HEK293 (cell line): ENCODE measurements around the gene ZNF524.

Experiments
- CTCF ChIA-PET: fragments of 350-600 bp; formaldehyde crosslinking; extraction: SDS; loops from one replicate; lab custom pipeline; 2021; ENCODE audit warnings: antibody characterized with exemption; lab: Yijun Ruan, JAX
- POLR2A ChIA-PET: fragments of 300-600 bp; formaldehyde crosslinking; extraction: SDS; loops from one replicate; lab custom pipeline; 2020; ENCODE audit warnings: antibody characterized with exemption, inconsistent platforms; lab: Yijun Ruan, JAX
- H3K27ac ChIP-seq: fragments of 200-500 bp; sonication (Bioruptor generic); 2 replicates; pipeline ENCODE4 v1.5.1; 2014; ENCODE audit warnings: low read depth, low read length, control low read depth, inconsistent platforms; ENCODE audit errors: extremely low read depth
- H3K36me3 ChIP-seq, 2 experiments: fragments of 200-500 bp in 1 of 2; sonication (Bioruptor generic) in 1 of 2; 1 replicate in 1 of 2; 2 replicates in 1 of 2; pipeline ENCODE4 v1.5.1; 2014 to 2017; ENCODE audit warnings: inconsistent platforms in 2 of 2, low read length in 2 of 2; ENCODE audit not compliant: control insufficient read depth in 2 of 2, insufficient read depth in 1 of 2
- H3K4me1 ChIP-seq: fragments of 200-500 bp; sonication (Bioruptor generic); 2 replicates; pipeline ENCODE4 v1.5.1; 2014; ENCODE audit warnings: mild to moderate bottlenecking, low read length, inconsistent platforms; ENCODE audit not compliant: control insufficient read depth, insufficient read depth
- H3K4me3 ChIP-seq: 2 replicates; pipeline ENCODE4 v1.5.1; 2011; ENCODE audit warnings: low read depth, mild to moderate bottlenecking, control low read depth, low read length, moderate library complexity
- H3K9me3 ChIP-seq: fragments of 200-500 bp; sonication (Bioruptor generic); 2 replicates; pipeline ENCODE4 v1.5.1; 2014; ENCODE audit warnings: low read depth, low read length, inconsistent platforms; ENCODE audit not compliant: control insufficient read depth, insufficient read depth
- KLF1 ChIP-seq: fragments of 450-650 bp; formaldehyde crosslinking; IDR thresholded peaks from 2 replicates; pipeline ENCODE4 v1.5.1; 2016; ENCODE audit warnings: missing biosample characterization, missing genetic modification characterization
- KLF17 ChIP-seq: fragments of 450-650 bp; formaldehyde crosslinking; IDR thresholded peaks from 2 replicates; pipeline ENCODE4 v1.5.1; 2016; ENCODE audit warnings: missing biosample characterization, missing genetic modification characterization
- ZFP41 ChIP-seq: fragments of 450-650 bp; formaldehyde crosslinking; IDR thresholded peaks from 2 replicates; pipeline ENCODE4 v1.5.1; 2016; ENCODE audit warnings: missing biosample characterization, missing genetic modification characterization, borderline replicate concordance
- ZFP69B ChIP-seq: fragments of 450-650 bp; formaldehyde crosslinking; IDR thresholded peaks from 2 replicates; pipeline ENCODE4 v1.5.1; 2016; ENCODE audit warnings: missing biosample characterization, missing genetic modification characterization
- ZIC2 ChIP-seq: fragments of 450-650 bp; formaldehyde crosslinking; IDR thresholded peaks from 2 replicates; pipeline ENCODE4 v1.5.1; 2016; ENCODE audit warnings: missing biosample characterization, missing genetic modification characterization
- ZNF121 ChIP-seq: fragments of 450-650 bp; formaldehyde crosslinking; IDR thresholded peaks from 2 replicates; pipeline ENCODE4 v1.5.1; 2016; ENCODE audit warnings: missing biosample characterization, missing genetic modification characterization
- ZNF146 ChIP-seq: fragments of 450-650 bp; formaldehyde crosslinking; IDR thresholded peaks from 2 replicates; pipeline ENCODE4 v1.5.1; 2016; ENCODE audit warnings: missing biosample characterization, missing genetic modification characterization
- ZNF302 ChIP-seq: fragments of 450-650 bp; formaldehyde crosslinking; IDR thresholded peaks from 2 replicates; pipeline ENCODE4 v1.5.1; 2016; ENCODE audit warnings: missing biosample characterization, missing genetic modification characterization, low read depth
- ZNF510 ChIP-seq: fragments of 450-650 bp; formaldehyde crosslinking; IDR thresholded peaks from 2 replicates; pipeline ENCODE4 v1.5.1; 2018; ENCODE audit warnings: mild to moderate bottlenecking, missing genetic modification characterization, missing biosample characterization; ENCODE audit not compliant: insufficient replicate concordance
- ZNF600 ChIP-seq: fragments of 450-650 bp; formaldehyde crosslinking; IDR thresholded peaks from 2 replicates; pipeline ENCODE4 v1.5.1; 2016; ENCODE audit warnings: missing biosample characterization, missing genetic modification characterization
- ZNF623 ChIP-seq: fragments of 450-650 bp; formaldehyde crosslinking; IDR thresholded peaks from 2 replicates; pipeline ENCODE4 v1.5.1; 2016; ENCODE audit warnings: missing biosample characterization, missing genetic modification characterization
- ZNF777 ChIP-seq: fragments of 450-650 bp; formaldehyde crosslinking; IDR thresholded peaks from 2 replicates; pipeline ENCODE4 v1.5.1; 2017; ENCODE audit warnings: missing biosample characterization, missing genetic modification characterization, borderline replicate concordance
- TF ChIP-seq, protein P1 (sequence below): fragments of 450-650 bp; formaldehyde crosslinking; IDR thresholded peaks from 2 replicates; pipeline ENCODE4 v1.5.1; 2016; ENCODE audit warnings: missing biosample characterization, missing genetic modification characterization, low read depth
- TF ChIP-seq, protein P2 (sequence below): fragments of 450-650 bp; formaldehyde crosslinking; IDR thresholded peaks from 2 replicates; pipeline ENCODE4 v1.5.1; 2016; ENCODE audit warnings: missing biosample characterization, missing genetic modification characterization
- TF ChIP-seq, protein P3 (sequence below): fragments of 450-650 bp; formaldehyde crosslinking; IDR thresholded peaks from 2 replicates; pipeline ENCODE4 v1.5.1; 2017; ENCODE audit warnings: missing biosample characterization, missing genetic modification characterization
- TF ChIP-seq, protein P4 (sequence below): fragments of 450-650 bp; formaldehyde crosslinking; conservative IDR thresholded peaks from 2 replicates; pipeline ENCODE4 v1.5.1; 2016; ENCODE audit warnings: low read depth, missing biosample characterization, missing genetic modification characterization
- TF ChIP-seq, protein P5 (sequence below): fragments of 450-650 bp; formaldehyde crosslinking; IDR thresholded peaks from 2 replicates; pipeline ENCODE4 v1.5.1; 2016; ENCODE audit warnings: missing biosample characterization, missing genetic modification characterization

The ZNF524 gene

GRCh38 chr19:55584871-55585270 lies 15.2 kb upstream of the ZNF524 start:
- CTCF ChIA-PET = no interaction called here
- POLR2A ChIA-PET = interaction anchor here (1.2 to 6.9 kb wide), 3 partner anchors 13 to 21 kb away, joined by 3 to 71 read pairs (median 7); partner anchors contain the start of genes FIZ1, ZNF524 and ZNF865
- Histone ChIP-seq H3K4me1 (peaks cover 11% of the 10 kb centered on the region), H3K36me3 (no peaks in the 10 kb centered on the region; a peak in 1 of 3 replicates), H3K27ac (no peak overlapping the region), H3K9me3 (no peaks in the 10 kb centered on the region), H3K4me3 (no peak overlapping the region)
- TF ChIP-seq ZNF121 = peak; percentile 66
- TF ChIP-seq ZNF146 = peak; percentile 98
- TF ChIP-seq, protein P1, sequence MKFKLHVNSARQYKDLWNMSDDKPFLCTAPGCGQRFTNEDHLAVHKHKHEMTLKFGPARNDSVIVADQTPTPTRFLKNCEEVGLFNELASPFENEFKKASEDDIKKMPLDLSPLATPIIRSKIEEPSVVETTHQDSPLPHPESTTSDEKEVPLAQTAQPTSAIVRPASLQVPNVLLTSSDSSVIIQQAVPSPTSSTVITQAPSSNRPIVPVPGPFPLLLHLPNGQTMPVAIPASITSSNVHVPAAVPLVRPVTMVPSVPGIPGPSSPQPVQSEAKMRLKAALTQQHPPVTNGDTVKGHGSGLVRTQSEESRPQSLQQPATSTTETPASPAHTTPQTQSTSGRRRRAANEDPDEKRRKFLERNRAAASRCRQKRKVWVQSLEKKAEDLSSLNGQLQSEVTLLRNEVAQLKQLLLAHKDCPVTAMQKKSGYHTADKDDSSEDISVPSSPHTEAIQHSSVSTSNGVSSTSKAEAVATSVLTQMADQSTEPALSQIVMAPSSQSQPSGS (tag by site-specific recombination) = no peak
- TF ChIP-seq, protein P2, sequence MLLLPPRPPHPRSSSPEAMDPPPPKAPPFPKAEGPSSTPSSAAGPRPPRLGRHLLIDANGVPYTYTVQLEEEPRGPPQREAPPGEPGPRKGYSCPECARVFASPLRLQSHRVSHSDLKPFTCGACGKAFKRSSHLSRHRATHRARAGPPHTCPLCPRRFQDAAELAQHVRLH (tag by site-specific recombination) = peak; percentile 54
- TF ChIP-seq, all 188 proteins: peak for 3

- Histone ChIP-seq H3K4me3 (no peak overlapping the region), H3K4me1 (peaks cover 11% of the 10 kb centered on the region), H3K27ac (peak overlapping the region; percentile 60; the same call in 1 of the 2 replicates), H3K36me3 (no peaks in the 10 kb centered on the region), H3K9me3 (no peaks in the 10 kb centered on the region)
- ChIA-PET CTCF (interaction anchor here (0.7 to 1.5 kb wide), 3 partner anchors 20 to 82 kb away, joined by 4 to 8 read pairs (median 5); partner anchors contain the start of gene ZNF865), POLR2A (interaction anchor here (1.2 to 6.9 kb wide), 3 partner anchors 12 to 21 kb away, joined by 3 to 71 read pairs (median 7); partner anchors contain the start of genes FIZ1, ZNF524 and ZNF865)
- peak; percentile 58 for TF ChIP-seq ZIC2 (tag by site-specific recombination)
- TF ChIP-seq KLF1 (tag by site-specific recombination) = no peak; the same call in none of the 2 replicates
- no peak for TF ChIP-seq ZNF510 (tag by site-specific recombination)
- TF ChIP-seq ZNF623 (tag by site-specific recombination) = peak; percentile 98
- no peak for TF ChIP-seq ZFP41 (tag by site-specific recombination)
- TF ChIP-seq, protein P3, sequence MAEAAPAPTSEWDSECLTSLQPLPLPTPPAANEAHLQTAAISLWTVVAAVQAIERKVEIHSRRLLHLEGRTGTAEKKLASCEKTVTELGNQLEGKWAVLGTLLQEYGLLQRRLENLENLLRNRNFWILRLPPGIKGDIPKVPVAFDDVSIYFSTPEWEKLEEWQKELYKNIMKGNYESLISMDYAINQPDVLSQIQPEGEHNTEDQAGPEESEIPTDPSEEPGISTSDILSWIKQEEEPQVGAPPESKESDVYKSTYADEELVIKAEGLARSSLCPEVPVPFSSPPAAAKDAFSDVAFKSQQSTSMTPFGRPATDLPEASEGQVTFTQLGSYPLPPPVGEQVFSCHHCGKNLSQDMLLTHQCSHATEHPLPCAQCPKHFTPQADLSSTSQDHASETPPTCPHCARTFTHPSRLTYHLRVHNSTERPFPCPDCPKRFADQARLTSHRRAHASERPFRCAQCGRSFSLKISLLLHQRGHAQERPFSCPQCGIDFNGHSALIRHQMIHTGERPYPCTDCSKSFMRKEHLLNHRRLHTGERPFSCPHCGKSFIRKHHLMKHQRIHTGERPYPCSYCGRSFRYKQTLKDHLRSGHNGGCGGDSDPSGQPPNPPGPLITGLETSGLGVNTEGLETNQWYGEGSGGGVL (tag by site-specific recombination) = peak; percentile 66
- TF ChIP-seq, protein P4, sequence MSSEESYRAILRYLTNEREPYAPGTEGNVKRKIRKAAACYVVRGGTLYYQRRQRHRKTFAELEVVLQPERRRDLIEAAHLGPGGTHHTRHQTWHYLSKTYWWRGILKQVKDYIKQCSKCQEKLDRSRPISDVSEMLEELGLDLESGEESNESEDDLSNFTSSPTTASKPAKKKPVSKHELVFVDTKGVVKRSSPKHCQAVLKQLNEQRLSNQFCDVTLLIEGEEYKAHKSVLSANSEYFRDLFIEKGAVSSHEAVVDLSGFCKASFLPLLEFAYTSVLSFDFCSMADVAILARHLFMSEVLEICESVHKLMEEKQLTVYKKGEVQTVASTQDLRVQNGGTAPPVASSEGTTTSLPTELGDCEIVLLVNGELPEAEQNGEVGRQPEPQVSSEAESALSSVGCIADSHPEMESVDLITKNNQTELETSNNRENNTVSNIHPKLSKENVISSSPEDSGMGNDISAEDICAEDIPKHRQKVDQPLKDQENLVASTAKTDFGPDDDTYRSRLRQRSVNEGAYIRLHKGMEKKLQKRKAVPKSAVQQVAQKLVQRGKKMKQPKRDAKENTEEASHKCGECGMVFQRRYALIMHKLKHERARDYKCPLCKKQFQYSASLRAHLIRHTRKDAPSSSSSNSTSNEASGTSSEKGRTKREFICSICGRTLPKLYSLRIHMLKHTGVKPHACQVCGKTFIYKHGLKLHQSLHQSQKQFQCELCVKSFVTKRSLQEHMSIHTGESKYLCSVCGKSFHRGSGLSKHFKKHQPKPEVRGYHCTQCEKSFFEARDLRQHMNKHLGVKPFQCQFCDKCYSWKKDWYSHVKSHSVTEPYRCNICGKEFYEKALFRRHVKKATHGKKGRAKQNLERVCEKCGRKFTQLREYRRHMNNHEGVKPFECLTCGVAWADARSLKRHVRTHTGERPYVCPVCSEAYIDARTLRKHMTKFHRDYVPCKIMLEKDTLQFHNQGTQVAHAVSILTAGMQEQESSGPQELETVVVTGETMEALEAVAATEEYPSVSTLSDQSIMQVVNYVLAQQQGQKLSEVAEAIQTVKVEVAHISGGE = peak; percentile 32
- peak; percentile 62; the same call in 1 of the 2 replicates for TF ChIP-seq ZFP69B (tag by site-specific recombination)
- no peak for TF ChIP-seq ZNF302 (tag by site-specific recombination)
- 0 out of 2 replicates have a peak, but pooled peaks have one; percentile 16 for TF ChIP-seq ZNF777
- peak; percentile 43 for TF ChIP-seq ZNF600 (tag by site-specific recombination)
- TF ChIP-seq, protein P5, sequence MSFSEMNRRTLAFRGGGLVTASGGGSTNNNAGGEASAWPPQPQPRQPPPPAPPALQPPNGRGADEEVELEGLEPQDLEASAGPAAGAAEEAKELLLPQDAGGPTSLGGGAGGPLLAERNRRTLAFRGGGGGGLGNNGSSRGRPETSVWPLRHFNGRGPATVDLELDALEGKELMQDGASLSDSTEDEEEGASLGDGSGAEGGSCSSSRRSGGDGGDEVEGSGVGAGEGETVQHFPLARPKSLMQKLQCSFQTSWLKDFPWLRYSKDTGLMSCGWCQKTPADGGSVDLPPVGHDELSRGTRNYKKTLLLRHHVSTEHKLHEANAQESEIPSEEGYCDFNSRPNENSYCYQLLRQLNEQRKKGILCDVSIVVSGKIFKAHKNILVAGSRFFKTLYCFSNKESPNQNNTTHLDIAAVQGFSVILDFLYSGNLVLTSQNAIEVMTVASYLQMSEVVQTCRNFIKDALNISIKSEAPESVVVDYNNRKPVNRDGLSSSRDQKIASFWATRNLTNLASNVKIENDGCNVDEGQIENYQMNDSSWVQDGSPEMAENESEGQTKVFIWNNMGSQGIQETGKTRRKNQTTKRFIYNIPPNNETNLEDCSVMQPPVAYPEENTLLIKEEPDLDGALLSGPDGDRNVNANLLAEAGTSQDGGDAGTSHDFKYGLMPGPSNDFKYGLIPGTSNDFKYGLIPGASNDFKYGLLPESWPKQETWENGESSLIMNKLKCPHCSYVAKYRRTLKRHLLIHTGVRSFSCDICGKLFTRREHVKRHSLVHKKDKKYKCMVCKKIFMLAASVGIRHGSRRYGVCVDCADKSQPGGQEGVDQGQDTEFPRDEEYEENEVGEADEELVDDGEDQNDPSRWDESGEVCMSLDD (tag by site-specific recombination) = peak; percentile 97
- TF ChIP-seq KLF17 = peak; percentile 26; the same call in 1 of the 2 replicates
Measured at GRCh38 chr19:55585658-55586339, 14.3 kb upstream of the ZNF524 start.
